ENCODE measurements around the gene IL34. TPM values are rescaled to one million over a fixed set of nuclear protein-coding genes. Genes with fewer than 3 reads are reported as not detected.

The IL34 gene
- total RNA-seq, 6 donors from 2014 or later, result 3.0 to 32.1 (median 14.8) TPM

GRCh38 chr16:70650216-70650615 is 3.9 kb downstream of the IL34 start:
- no peaks in the 10 kb centered on the region for H3K9me3 ChIP-seq
- no peak overlapping the region for H3K27ac ChIP-seq
- ATAC-seq (ENCODE audit: low FRiP score in 2 of 2) (no peak), DNase-seq (peak in 1 of 2 donors; percentile 34)
- no peaks in the 10 kb centered on the region for H3K36me3 ChIP-seq
- TF ChIP-seq CTCF (IDR thresholded peaks at IDR 0.05) (no peak), POLR2A (IDR thresholded peaks at IDR 0.05) (no peak), EP300 (IDR thresholded peaks at IDR 0.05) (no peak)
- H3K27me3 ChIP-seq, result no peaks in the 10 kb centered on the region
- 83 to 96% methylated on average over 4 of the region's 4 CpGs for WGBS, 2 donors
- peaks cover 0 to 9% (median 5%) of the 10 kb centered on the region in 4 donors for H3K4me1 ChIP-seq
- H3K4me3 ChIP-seq, result no peak overlapping the region

- no peaks in the 10 kb centered on the region for H3K27me3 ChIP-seq
- WGBS, 2 donors, result 83 to 93% methylated on average over 3 of the region's 3 CpGs
- no peak for ATAC-seq (ENCODE audit: low FRiP score in 2 of 2)
- H3K4me3 ChIP-seq, result no peak overlapping the region
- H3K4me1 ChIP-seq, result peaks cover 0 to 9% (median 5%) of the 10 kb centered on the region in 4 donors
- no peaks in the 10 kb centered on the region for H3K9me3 ChIP-seq
- no peak for DNase-seq
- no peak overlapping the region for H3K27ac ChIP-seq
- TF ChIP-seq EP300 (IDR thresholded peaks at IDR 0.05) (no peak), POLR2AphosphoS5 (IDR thresholded peaks at IDR 0.05) (no peak), CTCF (IDR thresholded peaks at IDR 0.05) (no peak), POLR2A (IDR thresholded peaks at IDR 0.05) (no peak)
- H3K36me3 ChIP-seq, result no peaks in the 10 kb centered on the region
Observed at GRCh38 chr16:70651524-70651923, 5.2 kb downstream of the IL34 start.

- no peak overlapping the region for H3K4me3 ChIP-seq
- peak in 1 of 2 donors; percentile 8 for DNase-seq
- H3K36me3 ChIP-seq, result no peaks in the 10 kb centered on the region
- WGBS, 2 donors, result 85 to 93% methylated on average over 2 of the region's 2 CpGs
- no peak for TF ChIP-seq POLR2A (IDR thresholded peaks at IDR 0.05)
- no peak for TF ChIP-seq POLR2AphosphoS5 (IDR thresholded peaks at IDR 0.05)
- TF ChIP-seq EP300 (IDR thresholded peaks at IDR 0.05), result no peak
- TF ChIP-seq CTCF (IDR thresholded peaks at IDR 0.05), result no peak
- H3K27me3 ChIP-seq, result no peaks in the 10 kb centered on the region
- H3K4me1 ChIP-seq, result peaks cover 0 to 9% (median 5%) of the 10 kb centered on the region in 4 donors
- no peak for ATAC-seq (ENCODE audit: low FRiP score in 2 of 2)
- no peak overlapping the region for H3K27ac ChIP-seq
- H3K9me3 ChIP-seq, result no peaks in the 10 kb centered on the region
Observed at GRCh38 chr16:70652322-70652721, 6.0 kb downstream of the IL34 start.

- no peak overlapping the region for H3K4me3 ChIP-seq
- ATAC-seq (ENCODE audit: low FRiP score in 2 of 2), result no peak
Observed at GRCh38 chr16:70653406-70653805, 7.0 kb downstream of the IL34 start.

More at GRCh38 chr16:70653406-70653805, 7.0 kb downstream of the IL34 start:
- WGBS, 2 donors, result 86 to 94% methylated on average over 4 of the region's 4 CpGs
- Histone ChIP-seq H3K36me3 (no peaks in the 10 kb centered on the region), H3K27me3 (no peaks in the 10 kb centered on the region), H3K9me3 (no peaks in the 10 kb centered on the region), H3K27ac (peak overlapping the region in 1 of 4 donors; percentile 73), H3K4me1 (peaks cover 0 to 9% (median 5%) of the 10 kb centered on the region in 4 donors)
- TF ChIP-seq POLR2AphosphoS5 (IDR thresholded peaks at IDR 0.05), result no peak
- no peak for TF ChIP-seq CTCF (IDR thresholded peaks at IDR 0.05)
- no peak for TF ChIP-seq EP300 (IDR thresholded peaks at IDR 0.05)
- DNase-seq, result no peak

Measured in upper lobe of left lung (tissue), 6 donors.